Measurements from ENCODE around the gene APOL3. TPM values are rescaled to one million over a fixed set of nuclear protein-coding genes. Genes with fewer than 3 reads are reported as not detected.

The APOL3 gene
- total RNA-seq, 1 experiment from 2014 or later, result not detected

DNA sequence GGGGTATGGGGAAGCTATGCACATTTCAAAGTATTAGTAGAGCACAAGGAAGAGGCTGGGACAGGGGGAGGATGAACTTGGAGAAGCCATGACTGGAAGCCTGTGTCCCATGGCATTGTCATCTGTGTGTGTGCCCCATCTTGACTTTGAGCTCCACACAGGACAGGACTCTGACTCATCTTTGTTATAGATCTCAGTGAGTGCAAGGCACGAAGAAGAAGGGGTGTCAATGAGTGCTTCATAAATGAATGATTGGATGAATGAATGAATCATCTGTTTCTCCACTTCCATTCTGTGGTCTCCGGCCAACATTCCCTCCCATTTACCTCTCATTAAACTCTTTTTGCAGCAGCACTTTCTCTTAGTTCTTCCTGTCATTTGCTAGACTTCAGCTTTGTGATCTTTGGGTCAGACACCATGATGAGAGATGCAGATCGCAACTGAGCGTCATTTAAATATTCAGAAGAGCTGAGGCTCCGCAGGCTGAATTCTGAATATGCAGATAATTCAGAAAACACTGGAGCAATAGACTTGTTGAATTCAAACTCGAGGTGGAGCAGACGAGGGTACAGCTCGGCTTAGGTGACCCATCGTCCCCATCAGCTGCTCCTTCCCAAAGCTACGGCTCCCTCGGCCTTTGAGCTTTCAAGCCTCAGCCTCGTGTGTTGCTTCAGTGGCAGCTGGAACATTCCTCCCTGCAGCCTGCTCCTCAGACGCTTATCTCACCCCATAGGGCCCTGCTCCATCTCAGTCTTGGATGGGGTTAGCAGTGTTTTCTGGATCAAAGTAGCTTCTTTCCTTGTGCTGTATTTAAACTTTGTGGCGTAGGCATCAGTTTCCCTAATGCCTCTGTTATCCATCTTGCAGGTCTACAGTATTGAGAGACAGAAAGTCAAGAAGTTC lies 30.8 kb downstream of the APOL3 start:
- intact Hi-C loops (cut with micrococcal nuclease; ENCODE audit: unreplicated experiment), result loop anchor here (10.0 kb wide), 2 partner anchors 365 to 415 kb away; partner anchors contain the start of gene APOL5
- DNase-seq (ENCODE audit: low spot score), result no peak
- no peak overlapping the region for H3K4me3 ChIP-seq (ENCODE audit: low read depth, low read length, poor library complexity, severe bottlenecking)
- H3K4me1 ChIP-seq (ENCODE audit: insufficient read depth, low read length, poor library complexity, severe bottlenecking), result peaks cover 9% of the 10 kb centered on the region
- no peaks in the 10 kb centered on the region for H3K27me3 ChIP-seq (replicated peaks; ENCODE audit: insufficient read depth, low read depth, low read length, poor library complexity)
- TF ChIP-seq EZH2 (IDR thresholded peaks at IDR 0.05; ENCODE audit: borderline replicate concordance, low read depth, low read length, poor library complexity, severe bottlenecking), result no peak
- TF ChIP-seq, protein P1, sequence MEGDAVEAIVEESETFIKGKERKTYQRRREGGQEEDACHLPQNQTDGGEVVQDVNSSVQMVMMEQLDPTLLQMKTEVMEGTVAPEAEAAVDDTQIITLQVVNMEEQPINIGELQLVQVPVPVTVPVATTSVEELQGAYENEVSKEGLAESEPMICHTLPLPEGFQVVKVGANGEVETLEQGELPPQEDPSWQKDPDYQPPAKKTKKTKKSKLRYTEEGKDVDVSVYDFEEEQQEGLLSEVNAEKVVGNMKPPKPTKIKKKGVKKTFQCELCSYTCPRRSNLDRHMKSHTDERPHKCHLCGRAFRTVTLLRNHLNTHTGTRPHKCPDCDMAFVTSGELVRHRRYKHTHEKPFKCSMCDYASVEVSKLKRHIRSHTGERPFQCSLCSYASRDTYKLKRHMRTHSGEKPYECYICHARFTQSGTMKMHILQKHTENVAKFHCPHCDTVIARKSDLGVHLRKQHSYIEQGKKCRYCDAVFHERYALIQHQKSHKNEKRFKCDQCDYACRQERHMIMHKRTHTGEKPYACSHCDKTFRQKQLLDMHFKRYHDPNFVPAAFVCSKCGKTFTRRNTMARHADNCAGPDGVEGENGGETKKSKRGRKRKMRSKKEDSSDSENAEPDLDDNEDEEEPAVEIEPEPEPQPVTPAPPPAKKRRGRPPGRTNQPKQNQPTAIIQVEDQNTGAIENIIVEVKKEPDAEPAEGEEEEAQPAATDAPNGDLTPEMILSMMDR (conservative IDR thresholded peaks at IDR 0.05; ENCODE audit: low read depth, low read length), result no peak
- no peaks in the 10 kb centered on the region for H3K36me3 ChIP-seq (ENCODE audit: insufficient read depth, low read length, poor library complexity, severe bottlenecking)
- CTCF ChIA-PET, result interaction anchor here (0.6 kb wide), 2 partner anchors 497 to 695 kb away, joined by 3 to 10 read pairs; no protein-coding TSS in a partner anchor
- no TSS peak for BruUV-seq (replicated peaks)
- no peaks in the 10 kb centered on the region for H3K9me3 ChIP-seq (ENCODE audit: low read depth, low read length, poor library complexity, severe bottlenecking)
- POLR2A ChIA-PET (ENCODE audit: low non-redundant PET), result no interaction called here
- no peak overlapping the region for H3K27ac ChIP-seq (ENCODE audit: low read depth, low read length, poor library complexity, severe bottlenecking)

DNA sequence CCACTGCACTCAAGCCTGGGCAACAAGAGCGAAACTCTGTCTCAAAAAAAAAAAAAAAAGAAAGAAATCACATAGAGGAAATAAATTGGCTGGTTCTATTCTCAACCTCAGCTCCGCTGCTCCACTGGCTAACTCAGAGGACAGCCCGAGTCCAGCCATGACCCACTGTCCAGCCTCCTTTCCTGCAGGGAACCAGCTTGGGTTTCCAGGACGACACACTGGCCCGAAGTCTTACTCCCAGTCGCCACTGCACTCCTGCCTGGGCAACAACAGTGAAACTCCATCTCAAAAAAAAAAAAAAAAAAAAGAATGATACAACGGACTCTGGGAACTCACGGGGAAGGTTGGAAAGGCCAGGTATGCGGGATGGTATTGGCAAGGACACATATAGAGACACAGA lies 31.5 kb downstream of the APOL3 start:
- no peaks in the 10 kb centered on the region for H3K36me3 ChIP-seq (ENCODE audit: insufficient read depth, low read length, poor library complexity, severe bottlenecking)
- ChIA-PET CTCF (no interaction called here), POLR2A (ENCODE audit: low non-redundant PET) (no interaction called here)
- intact Hi-C loops (cut with micrococcal nuclease; ENCODE audit: unreplicated experiment), result loop anchor here (10.0 kb wide), 2 partner anchors 364 to 414 kb away; partner anchors contain the start of gene APOL5
- no peaks in the 10 kb centered on the region for H3K9me3 ChIP-seq (ENCODE audit: low read depth, low read length, poor library complexity, severe bottlenecking)
- TF ChIP-seq, protein P1 (conservative IDR thresholded peaks at IDR 0.05; ENCODE audit: low read depth, low read length), result no peak
- no peak for TF ChIP-seq EZH2 (IDR thresholded peaks at IDR 0.05; ENCODE audit: borderline replicate concordance, low read depth, low read length, poor library complexity, severe bottlenecking)
- no TSS peak for BruUV-seq (replicated peaks)
- peaks cover 2% of the 10 kb centered on the region for H3K4me1 ChIP-seq (ENCODE audit: insufficient read depth, low read length, poor library complexity, severe bottlenecking)
- H3K27ac ChIP-seq (ENCODE audit: low read depth, low read length, poor library complexity, severe bottlenecking), result no peak overlapping the region
- DNase-seq (ENCODE audit: low spot score), result no peak
- H3K27me3 ChIP-seq (replicated peaks; ENCODE audit: insufficient read depth, low read depth, low read length, poor library complexity), result no peaks in the 10 kb centered on the region
- H3K4me3 ChIP-seq (ENCODE audit: low read depth, low read length, poor library complexity, severe bottlenecking), result no peak overlapping the region

DNA sequence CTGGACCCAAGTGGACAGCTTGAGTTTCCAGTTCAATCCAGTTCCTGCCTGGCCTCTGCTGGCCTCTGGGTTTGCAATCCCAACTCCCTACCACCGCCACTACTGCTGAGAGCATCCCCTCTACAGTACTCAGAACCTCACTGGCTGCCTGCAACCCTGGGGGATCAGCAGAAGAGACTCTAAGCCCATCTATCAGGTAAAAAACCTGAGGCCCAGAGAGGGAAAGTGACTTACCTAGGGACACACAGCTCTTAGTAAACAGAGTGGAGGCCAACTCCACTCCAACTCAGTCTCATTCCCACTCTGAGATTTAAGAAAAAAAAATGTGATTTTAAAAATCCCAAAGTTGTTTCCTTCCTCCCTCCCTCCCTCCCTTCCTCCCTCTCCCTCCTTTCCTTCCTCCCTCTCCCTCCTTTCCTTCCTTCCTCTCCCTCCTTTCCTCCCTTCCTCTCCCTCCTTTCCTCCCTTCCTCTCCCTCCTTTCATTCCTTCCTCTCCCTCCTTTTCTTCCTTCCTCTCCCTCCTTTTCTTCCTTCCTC lies 34.5 kb downstream of the APOL3 start:
- intact Hi-C loops (cut with micrococcal nuclease; ENCODE audit: unreplicated experiment), result loop anchor here (2.0 to 10.0 kb wide), 3 partner anchors 201 to 411 kb away; partner anchors contain the start of gene APOL5
- ChIA-PET POLR2A (ENCODE audit: low non-redundant PET) (no interaction called here), CTCF (no interaction called here)
- H3K36me3 ChIP-seq (ENCODE audit: insufficient read depth, low read length, poor library complexity, severe bottlenecking), result no peaks in the 10 kb centered on the region
- DNase-seq (ENCODE audit: low spot score), result no peak
- TF ChIP-seq, protein P1 (conservative IDR thresholded peaks at IDR 0.05; ENCODE audit: low read depth, low read length), result no peak
- H3K4me1 ChIP-seq (ENCODE audit: insufficient read depth, low read length, poor library complexity, severe bottlenecking), result peaks cover 8% of the 10 kb centered on the region
- H3K9me3 ChIP-seq (ENCODE audit: low read depth, low read length, poor library complexity, severe bottlenecking), result no peaks in the 10 kb centered on the region
- H3K27me3 ChIP-seq (replicated peaks; ENCODE audit: insufficient read depth, low read depth, low read length, poor library complexity), result no peaks in the 10 kb centered on the region
- no TSS peak for BruUV-seq (replicated peaks)
- H3K27ac ChIP-seq (ENCODE audit: low read depth, low read length, poor library complexity, severe bottlenecking), result no peak overlapping the region
- H3K4me3 ChIP-seq (ENCODE audit: low read depth, low read length, poor library complexity, severe bottlenecking), result no peak overlapping the region
